ENCODE results near the gene BORCS6. TPM values are rescaled to one million over a fixed set of nuclear protein-coding genes. Genes with fewer than 3 reads are reported as not detected.

Gene BORCS6
- total and polyA plus RNA-seq, 2 of the 13 experiments (the other 11 are each of a cell fraction or from before 2014, with no cell fraction given): 2.0 to 5.1 TPM

DNA sequence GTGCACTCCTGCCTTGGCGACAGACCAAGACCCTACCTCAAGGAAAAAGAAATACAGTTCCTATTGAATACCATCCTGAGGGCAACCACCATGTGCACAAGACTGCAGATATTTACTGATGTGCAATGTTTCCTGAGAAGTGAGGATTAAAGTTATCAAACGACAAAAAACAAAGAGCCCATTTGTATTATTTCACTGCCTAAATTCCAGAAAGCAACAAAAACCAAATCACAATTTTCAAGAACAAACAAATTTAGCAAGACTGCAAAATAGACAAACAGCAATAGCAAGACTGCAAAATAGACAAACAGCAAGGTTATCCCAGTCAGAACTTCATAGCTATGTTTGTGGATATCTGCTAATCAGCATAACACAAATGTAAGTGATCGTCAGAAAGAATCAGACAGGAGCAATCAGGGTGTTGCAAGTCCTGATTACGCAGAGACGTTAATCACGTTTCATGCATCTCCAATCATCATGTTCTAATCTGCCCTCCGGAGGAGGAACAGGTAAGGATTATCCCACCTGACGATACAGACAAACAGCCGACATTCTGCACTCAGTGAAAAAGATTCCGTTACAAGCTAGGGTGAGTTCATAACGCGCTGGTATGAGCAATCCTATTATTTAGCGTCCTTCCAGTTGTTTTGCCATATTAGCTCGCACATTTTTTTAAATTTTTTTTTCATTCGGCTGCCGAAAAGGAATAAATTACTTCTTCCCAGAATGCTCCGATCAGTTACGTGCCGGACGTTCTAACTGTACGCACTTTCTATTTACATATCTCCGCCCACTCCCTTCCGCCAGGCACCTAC is 16.7 kb downstream of the BORCS6 start (continued):
- TF ChIP-seq ZNF292 (CRISPR knock-in tag; IDR thresholded peaks at IDR 0.05; ENCODE audit: borderline replicate concordance, low read depth): no peak
- TF ChIP-seq, protein P1, sequence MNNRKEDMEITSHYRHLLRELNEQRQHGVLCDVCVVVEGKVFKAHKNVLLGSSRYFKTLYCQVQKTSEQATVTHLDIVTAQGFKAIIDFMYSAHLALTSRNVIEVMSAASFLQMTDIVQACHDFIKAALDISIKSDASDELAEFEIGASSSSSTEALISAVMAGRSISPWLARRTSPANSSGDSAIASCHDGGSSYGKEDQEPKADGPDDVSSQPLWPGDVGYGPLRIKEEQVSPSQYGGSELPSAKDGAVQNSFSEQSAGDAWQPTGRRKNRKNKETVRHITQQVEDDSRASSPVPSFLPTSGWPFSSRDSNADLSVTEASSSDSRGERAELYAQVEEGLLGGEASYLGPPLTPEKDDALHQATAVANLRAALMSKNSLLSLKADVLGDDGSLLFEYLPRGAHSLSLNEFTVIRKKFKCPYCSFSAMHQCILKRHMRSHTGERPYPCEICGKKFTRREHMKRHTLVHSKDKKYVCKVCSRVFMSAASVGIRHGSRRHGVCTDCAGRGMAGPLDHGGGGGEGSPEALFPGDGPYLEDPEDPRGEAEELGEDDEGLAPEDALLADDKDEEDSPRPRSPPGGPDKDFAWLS (CRISPR knock-in tag; IDR thresholded peaks at IDR 0.05; ENCODE audit: borderline replicate concordance): no peak
- TF ChIP-seq ZNF816 (CRISPR knock-in tag; IDR thresholded peaks at IDR 0.05; ENCODE audit: borderline replicate concordance): no peak; the same call in 1 of the 2 replicates
- no peak for TF ChIP-seq EEA1 (CRISPR knock-in tag; IDR thresholded peaks at IDR 0.05; ENCODE audit: borderline replicate concordance)
- TF ChIP-seq NKX3-1 (CRISPR knock-in tag; IDR thresholded peaks at IDR 0.05): peak; percentile 95
- TF ChIP-seq, protein P2, sequence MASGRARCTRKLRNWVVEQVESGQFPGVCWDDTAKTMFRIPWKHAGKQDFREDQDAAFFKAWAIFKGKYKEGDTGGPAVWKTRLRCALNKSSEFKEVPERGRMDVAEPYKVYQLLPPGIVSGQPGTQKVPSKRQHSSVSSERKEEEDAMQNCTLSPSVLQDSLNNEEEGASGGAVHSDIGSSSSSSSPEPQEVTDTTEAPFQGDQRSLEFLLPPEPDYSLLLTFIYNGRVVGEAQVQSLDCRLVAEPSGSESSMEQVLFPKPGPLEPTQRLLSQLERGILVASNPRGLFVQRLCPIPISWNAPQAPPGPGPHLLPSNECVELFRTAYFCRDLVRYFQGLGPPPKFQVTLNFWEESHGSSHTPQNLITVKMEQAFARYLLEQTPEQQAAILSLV (CRISPR knock-in tag; IDR thresholded peaks at IDR 0.05; ENCODE audit: borderline replicate concordance): no peak
- peak; percentile 100 for TF ChIP-seq GATA4 (IDR thresholded peaks at IDR 0.05; ENCODE audit: borderline replicate concordance, low read depth)
- TF ChIP-seq, protein P3, sequence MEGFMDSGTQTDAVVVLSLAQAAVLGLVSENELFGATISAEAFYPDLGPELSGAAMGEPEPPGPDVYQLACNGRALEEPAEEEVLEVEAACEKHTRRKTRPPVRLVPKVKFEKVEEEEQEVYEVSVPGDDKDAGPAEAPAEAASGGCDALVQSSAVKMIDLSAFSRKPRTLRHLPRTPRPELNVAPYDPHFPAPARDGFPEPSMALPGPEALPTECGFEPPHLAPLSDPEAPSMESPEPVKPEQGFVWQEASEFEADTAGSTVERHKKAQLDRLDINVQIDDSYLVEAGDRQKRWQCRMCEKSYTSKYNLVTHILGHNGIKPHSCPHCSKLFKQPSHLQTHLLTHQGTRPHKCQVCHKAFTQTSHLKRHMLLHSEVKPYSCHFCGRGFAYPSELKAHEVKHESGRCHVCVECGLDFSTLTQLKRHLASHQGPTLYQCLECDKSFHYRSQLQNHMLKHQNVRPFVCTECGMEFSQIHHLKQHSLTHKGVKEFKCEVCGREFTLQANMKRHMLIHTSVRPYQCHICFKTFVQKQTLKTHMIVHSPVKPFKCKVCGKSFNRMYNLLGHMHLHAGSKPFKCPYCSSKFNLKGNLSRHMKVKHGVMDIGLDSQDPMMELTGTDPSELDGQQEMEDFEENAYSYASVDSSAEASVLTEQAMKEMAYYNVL (CRISPR knock-in tag; IDR thresholded peaks at IDR 0.05; ENCODE audit: borderline replicate concordance): peak; percentile 87; the same call in 1 of the 2 replicates
- no peak for TF ChIP-seq RAD51 (IDR thresholded peaks at IDR 0.05; ENCODE audit: borderline replicate concordance)
- TF ChIP-seq KDM4B (CRISPR knock-in tag; IDR thresholded peaks at IDR 0.05): peak; percentile 86
- peak; percentile 84 for TF ChIP-seq ZNF142 (CRISPR knock-in tag; IDR thresholded peaks at IDR 0.05)
- peak; percentile 99 for TF ChIP-seq ZNF614 (CRISPR knock-in tag; IDR thresholded peaks at IDR 0.05; ENCODE audit: borderline replicate concordance)
- no peak for TF ChIP-seq NFRKB (IDR thresholded peaks at IDR 0.05)
- TF ChIP-seq BCL6 (CRISPR knock-in tag; IDR thresholded peaks at IDR 0.05): peak; percentile 87
- peak; percentile 80 for TF ChIP-seq ZNF275 (CRISPR knock-in tag; IDR thresholded peaks at IDR 0.05; ENCODE audit: borderline replicate concordance)
- TF ChIP-seq ZBTB1 (CRISPR knock-in tag; IDR thresholded peaks at IDR 0.05; ENCODE audit: borderline replicate concordance): peak; percentile 91; the same call in 1 of the 2 replicates

All from HepG2 (cell line).